Measurements from ENCODE around the gene COL19A1.

Gene COL19A1

DNA sequence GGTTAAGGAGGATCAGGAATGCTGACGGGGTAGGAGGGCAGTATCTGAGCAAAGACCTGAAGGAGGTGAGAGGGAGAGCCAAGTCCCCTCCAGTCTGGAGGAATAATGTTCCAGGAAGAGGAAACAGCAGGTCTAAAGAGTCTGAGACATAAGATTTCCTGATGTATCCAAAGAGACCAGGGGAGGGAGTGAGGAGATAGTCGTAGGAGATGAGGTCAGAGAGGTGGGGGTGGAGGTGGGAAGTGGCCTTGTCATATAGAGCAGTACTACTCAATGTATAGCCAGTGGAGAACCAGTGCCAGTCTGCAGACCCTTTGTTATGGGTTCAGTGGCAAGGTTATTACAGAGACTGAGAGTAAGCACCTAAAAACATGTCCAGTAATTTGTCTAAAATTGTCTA is 305.9 kb downstream of the COL19A1 start:
- no peak overlapping the region for H3K9ac ChIP-seq (ENCODE audit: insufficient read length, low read depth)
- no peaks in the 10 kb centered on the region for H3K4me1 ChIP-seq (ENCODE audit: insufficient read depth, insufficient read length)
- no peaks in the 10 kb centered on the region for H3K9me3 ChIP-seq (ENCODE audit: insufficient read depth, low read length)
- H3K36me3 ChIP-seq (ENCODE audit: insufficient read depth, insufficient read length, low read length): no peaks in the 10 kb centered on the region
- H3K4me3 ChIP-seq (ENCODE audit: insufficient read length, low read depth): no peak overlapping the region
- H3K27me3 ChIP-seq (ENCODE audit: insufficient read depth, insufficient read length): no peaks in the 10 kb centered on the region
- DNase-seq (ENCODE audit: low read depth, low spot score): no peak
- TF ChIP-seq SUZ12 (IDR thresholded peaks at IDR 0.05; ENCODE audit: extremely low read depth, insufficient read depth, insufficient read length) (no peak), YY1 (IDR thresholded peaks at IDR 0.05; ENCODE audit: insufficient read depth, insufficient read length) (no peak), ZNF274 (IDR thresholded peaks at IDR 0.05; ENCODE audit: low read depth, low read length) (no peak)

DNA sequence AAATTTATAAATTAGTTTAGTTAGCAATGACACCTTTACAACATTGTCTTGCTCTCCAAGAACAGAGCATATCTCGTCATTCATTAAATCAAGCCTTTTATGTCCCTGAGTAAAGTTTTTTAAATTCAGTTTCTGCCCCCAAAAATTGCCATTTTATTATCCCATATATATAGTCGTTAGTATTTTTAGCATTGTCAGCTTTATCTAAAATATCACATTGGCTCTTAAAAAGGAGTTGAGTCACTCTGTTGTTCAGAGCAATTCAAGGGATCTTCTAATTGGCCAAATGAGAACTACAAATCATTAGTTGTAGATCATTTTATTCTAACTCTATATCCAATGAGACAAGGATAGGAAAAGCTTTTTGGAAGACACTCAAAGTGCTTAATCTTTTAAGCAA is 309.4 kb downstream of the COL19A1 start:
- Histone ChIP-seq H3K9ac (ENCODE audit: insufficient read length, low read depth) (no peak overlapping the region), H3K4me1 (ENCODE audit: insufficient read depth, insufficient read length) (no peaks in the 10 kb centered on the region), H3K36me3 (ENCODE audit: insufficient read depth, insufficient read length, low read length) (no peaks in the 10 kb centered on the region), H3K9me3 (ENCODE audit: insufficient read depth, low read length) (no peaks in the 10 kb centered on the region), H3K4me3 (ENCODE audit: insufficient read length, low read depth) (no peak overlapping the region), H3K27me3 (ENCODE audit: insufficient read depth, insufficient read length) (no peaks in the 10 kb centered on the region)
- no peak for TF ChIP-seq ZNF274 (IDR thresholded peaks at IDR 0.05; ENCODE audit: low read depth, low read length)
- no peak for TF ChIP-seq SUZ12 (IDR thresholded peaks at IDR 0.05; ENCODE audit: extremely low read depth, insufficient read depth, insufficient read length)
- no peak for DNase-seq (ENCODE audit: low read depth, low spot score)

DNA sequence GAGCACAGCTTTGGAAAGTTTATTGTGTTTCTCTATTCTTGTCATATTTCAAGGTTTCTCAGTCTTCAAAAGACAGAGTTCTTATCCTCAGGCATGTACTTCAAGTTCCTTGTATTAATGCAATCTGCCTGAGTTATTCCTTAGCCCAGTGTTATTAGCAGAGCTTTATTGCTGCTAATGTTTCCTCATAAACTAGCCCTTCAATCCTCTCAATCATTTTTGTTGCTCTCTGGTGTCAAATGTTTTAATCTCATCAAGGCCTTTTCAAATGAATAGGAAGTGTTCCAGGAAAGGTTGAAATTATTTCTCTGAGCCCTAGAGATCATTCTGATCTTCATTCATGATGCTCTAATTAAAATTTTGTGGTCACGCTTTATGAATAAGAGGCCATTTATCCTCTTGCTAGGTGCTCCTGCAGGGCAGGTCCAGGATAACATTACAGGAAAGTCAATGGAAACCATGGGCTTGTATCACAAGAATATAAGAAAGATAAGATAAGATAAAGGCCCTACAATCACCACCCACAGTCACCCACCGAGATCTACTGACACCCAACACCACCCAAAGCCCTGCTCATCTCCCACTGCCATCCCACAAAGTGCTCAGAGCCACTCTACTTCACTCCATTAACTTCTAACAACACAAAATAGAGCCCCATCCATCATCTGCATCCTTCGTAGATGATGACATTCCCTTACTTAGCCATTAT is 310.6 kb downstream of the COL19A1 start:
- Histone ChIP-seq H3K4me1 (ENCODE audit: insufficient read depth, insufficient read length) (no peaks in the 10 kb centered on the region), H3K9me3 (ENCODE audit: insufficient read depth, low read length) (no peaks in the 10 kb centered on the region), H3K4me3 (ENCODE audit: insufficient read length, low read depth) (no peak overlapping the region), H3K9ac (ENCODE audit: insufficient read length, low read depth) (no peak overlapping the region), H3K27me3 (ENCODE audit: insufficient read depth, insufficient read length) (no peaks in the 10 kb centered on the region), H3K36me3 (ENCODE audit: insufficient read depth, insufficient read length, low read length) (no peaks in the 10 kb centered on the region)
- no peak for TF ChIP-seq ZNF274 (IDR thresholded peaks at IDR 0.05; ENCODE audit: low read depth, low read length)
- no peak for TF ChIP-seq YY1 (IDR thresholded peaks at IDR 0.05; ENCODE audit: insufficient read depth, insufficient read length)
- no peak for TF ChIP-seq SUZ12 (IDR thresholded peaks at IDR 0.05; ENCODE audit: extremely low read depth, insufficient read depth, insufficient read length)
- no peak for DNase-seq (ENCODE audit: low read depth, low spot score)

DNA sequence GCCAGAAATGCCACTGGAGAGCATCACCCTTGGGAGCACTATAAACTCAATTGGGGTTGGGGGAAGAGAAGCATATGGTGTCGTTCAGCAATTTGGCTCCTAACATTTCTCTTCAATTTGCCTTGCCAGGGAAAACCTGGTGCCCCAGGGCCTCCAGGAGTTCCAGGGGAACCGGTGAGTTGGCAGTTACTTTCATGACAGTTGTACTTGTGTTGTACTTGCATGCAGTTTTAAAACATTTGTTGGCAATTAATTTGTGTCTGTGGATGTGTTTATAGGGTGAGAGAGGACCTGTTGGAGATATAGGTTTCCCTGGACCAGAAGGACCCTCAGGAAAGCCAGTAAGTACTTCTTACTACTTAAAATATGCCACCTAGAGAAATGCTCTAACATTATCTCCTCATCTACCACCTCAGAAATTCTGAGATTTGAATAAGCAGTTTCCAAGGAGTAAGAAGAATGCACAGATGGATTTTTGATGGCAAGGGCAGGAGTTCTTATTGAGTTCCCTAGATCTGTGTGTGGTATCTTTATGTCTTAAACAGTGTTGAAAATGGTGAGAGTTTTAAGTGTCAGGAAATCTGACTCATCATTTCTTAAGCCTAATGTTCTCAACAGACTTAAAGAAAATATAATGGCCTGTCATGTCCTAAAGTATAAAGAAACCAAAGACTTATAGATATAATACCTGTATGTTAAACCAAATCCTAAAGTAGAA is 314.0 kb downstream of the COL19A1 start:
- DNase-seq (ENCODE audit: low read depth, low spot score): no peak
- Histone ChIP-seq H3K27me3 (ENCODE audit: insufficient read depth, insufficient read length) (no peaks in the 10 kb centered on the region), H3K9me3 (ENCODE audit: insufficient read depth, low read length) (no peaks in the 10 kb centered on the region), H3K9ac (ENCODE audit: insufficient read length, low read depth) (no peak overlapping the region), H3K4me1 (ENCODE audit: insufficient read depth, insufficient read length) (no peaks in the 10 kb centered on the region), H3K4me3 (ENCODE audit: insufficient read length, low read depth) (no peak overlapping the region), H3K36me3 (ENCODE audit: insufficient read depth, insufficient read length, low read length) (no peaks in the 10 kb centered on the region)
- TF ChIP-seq SUZ12 (IDR thresholded peaks at IDR 0.05; ENCODE audit: extremely low read depth, insufficient read depth, insufficient read length): no peak
- TF ChIP-seq ZNF274 (IDR thresholded peaks at IDR 0.05; ENCODE audit: low read depth, low read length): no peak
- no peak for TF ChIP-seq YY1 (IDR thresholded peaks at IDR 0.05; ENCODE audit: insufficient read depth, insufficient read length)

DNA sequence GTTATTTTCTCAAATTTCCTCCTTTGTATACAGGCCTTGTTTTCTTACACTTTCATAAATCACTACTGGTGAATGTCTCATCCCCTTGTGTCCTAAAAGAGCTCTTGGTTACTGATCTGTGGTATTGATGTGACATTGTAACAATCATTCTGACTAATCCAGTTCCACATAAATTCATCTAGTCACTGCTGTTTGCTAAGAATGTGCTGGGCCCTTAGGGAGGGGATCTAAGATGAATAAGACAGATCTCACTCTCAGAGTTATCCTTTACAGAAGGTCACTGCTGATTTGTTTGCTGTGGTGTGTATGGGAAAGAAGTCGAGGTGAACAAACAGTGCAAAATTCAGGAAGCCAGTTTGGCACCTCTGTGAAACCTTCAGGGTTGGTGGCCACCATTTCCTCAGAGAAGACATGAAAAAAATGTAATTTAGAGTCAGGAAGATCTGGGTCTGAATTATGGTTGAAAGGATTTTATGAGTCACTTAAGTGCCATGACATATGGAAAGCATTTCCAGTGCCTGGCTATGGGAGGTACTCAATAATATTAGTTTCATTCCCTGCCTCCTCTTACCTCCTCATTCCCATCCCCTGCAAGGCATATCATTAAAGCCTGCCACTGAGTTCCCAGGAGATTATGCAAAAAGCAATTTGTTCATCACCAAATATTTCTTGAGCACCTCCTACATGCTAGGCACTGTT is 314.7 kb downstream of the COL19A1 start:
- DNase-seq (ENCODE audit: low read depth, low spot score): no peak
- no peak for TF ChIP-seq YY1 (IDR thresholded peaks at IDR 0.05; ENCODE audit: insufficient read depth, insufficient read length)
- no peaks in the 10 kb centered on the region for H3K36me3 ChIP-seq (ENCODE audit: insufficient read depth, insufficient read length, low read length)
- H3K9me3 ChIP-seq (ENCODE audit: insufficient read depth, low read length): no peaks in the 10 kb centered on the region
- H3K27me3 ChIP-seq (ENCODE audit: insufficient read depth, insufficient read length): no peaks in the 10 kb centered on the region
- no peak overlapping the region for H3K9ac ChIP-seq (ENCODE audit: insufficient read length, low read depth)
- H3K4me3 ChIP-seq (ENCODE audit: insufficient read length, low read depth): no peak overlapping the region
- no peaks in the 10 kb centered on the region for H3K4me1 ChIP-seq (ENCODE audit: insufficient read depth, insufficient read length)

DNA sequence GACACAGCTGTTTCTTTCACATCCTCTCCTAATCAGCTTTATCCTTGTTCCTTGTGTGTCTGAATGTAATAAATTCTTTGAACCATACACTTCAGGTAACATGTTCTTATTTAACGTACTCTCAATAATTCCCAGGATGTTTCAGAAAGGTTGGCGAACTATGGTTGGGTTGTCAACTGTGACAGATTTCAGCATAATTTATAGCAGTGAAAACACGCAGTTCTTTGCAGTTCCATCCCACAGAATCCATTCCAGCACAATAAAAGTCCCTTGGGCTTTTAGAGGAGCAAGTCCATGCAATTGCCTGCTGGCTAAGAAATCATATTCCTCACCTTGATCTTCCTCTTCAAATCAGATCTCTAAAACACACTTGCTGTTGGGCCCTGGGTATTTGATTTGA is 317.2 kb downstream of the COL19A1 start:
- Histone ChIP-seq H3K9ac (ENCODE audit: insufficient read length, low read depth) (no peak overlapping the region), H3K36me3 (ENCODE audit: insufficient read depth, insufficient read length, low read length) (no peaks in the 10 kb centered on the region), H3K4me3 (ENCODE audit: insufficient read length, low read depth) (no peak overlapping the region), H3K9me3 (ENCODE audit: insufficient read depth, low read length) (no peaks in the 10 kb centered on the region), H3K4me1 (ENCODE audit: insufficient read depth, insufficient read length) (no peaks in the 10 kb centered on the region), H3K27me3 (ENCODE audit: insufficient read depth, insufficient read length) (no peaks in the 10 kb centered on the region)
- DNase-seq (ENCODE audit: low read depth, low spot score): no peak
- TF ChIP-seq ZNF274 (IDR thresholded peaks at IDR 0.05; ENCODE audit: low read depth, low read length) (no peak), YY1 (IDR thresholded peaks at IDR 0.05; ENCODE audit: insufficient read depth, insufficient read length) (no peak), SUZ12 (IDR thresholded peaks at IDR 0.05; ENCODE audit: extremely low read depth, insufficient read depth, insufficient read length) (no peak)

DNA sequence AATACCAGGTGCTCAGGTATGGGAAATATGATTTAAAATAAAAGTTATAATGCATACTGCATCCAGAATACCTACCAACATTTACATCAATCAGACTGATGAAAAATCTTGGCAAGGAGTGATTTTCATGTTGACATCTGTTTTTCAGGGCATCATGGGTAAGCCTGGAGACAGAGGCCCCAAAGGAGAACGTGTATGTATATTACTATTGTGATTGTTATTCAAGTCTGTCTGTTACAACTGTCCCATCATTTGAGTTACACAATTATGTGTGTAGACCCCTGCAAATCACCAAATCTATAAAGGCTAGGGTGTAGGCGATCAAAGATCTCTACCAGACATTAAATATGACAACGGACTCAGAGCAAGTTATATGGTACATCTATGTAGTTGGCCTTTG is 318.4 kb downstream of the COL19A1 start:
- Histone ChIP-seq H3K27me3 (ENCODE audit: insufficient read depth, insufficient read length) (no peaks in the 10 kb centered on the region), H3K36me3 (ENCODE audit: insufficient read depth, insufficient read length, low read length) (no peaks in the 10 kb centered on the region), H3K4me3 (ENCODE audit: insufficient read length, low read depth) (no peak overlapping the region), H3K9ac (ENCODE audit: insufficient read length, low read depth) (no peak overlapping the region), H3K4me1 (ENCODE audit: insufficient read depth, insufficient read length) (no peaks in the 10 kb centered on the region), H3K9me3 (ENCODE audit: insufficient read depth, low read length) (no peaks in the 10 kb centered on the region)
- no peak for DNase-seq (ENCODE audit: low read depth, low spot score)
- TF ChIP-seq YY1 (IDR thresholded peaks at IDR 0.05; ENCODE audit: insufficient read depth, insufficient read length): no peak
- TF ChIP-seq SUZ12 (IDR thresholded peaks at IDR 0.05; ENCODE audit: extremely low read depth, insufficient read depth, insufficient read length): no peak
- no peak for TF ChIP-seq ZNF274 (IDR thresholded peaks at IDR 0.05; ENCODE audit: low read depth, low read length)

All from NT2/D1 (cell line).